Testis (tissue), 3 donors: ENCODE measurements around the gene CTDSPL. TPM values are rescaled to one million over a fixed set of nuclear protein-coding genes. Genes with fewer than 3 reads are reported as not detected.

ENCODE experiments used
- DNase-seq: peaks from one replicate; pipeline ENCODE4 v3.0.0-alpha.2; 2019
- H3K27ac ChIP-seq, 2 donors: fragments of 200-600 bp; sonication (generic); one replicate each; pipeline ENCODE4 v1.5.1; 2019
- H3K27me3 ChIP-seq: fragments of 200-600 bp; sonication (generic); one replicate; pipeline ENCODE4 v1.5.1; 2019
- H3K36me3 ChIP-seq: fragments of 200-600 bp; sonication (generic); one replicate; pipeline ENCODE4 v1.5.1; 2017; ENCODE audit warnings: low read depth; ENCODE audit errors: missing control alignments
- H3K4me1 ChIP-seq: fragments of 200-600 bp; sonication (generic); one replicate; pipeline ENCODE4 v1.5.1; 2019
- H3K4me3 ChIP-seq, 2 donors: fragments of 200-600 bp; sonication (generic); one replicate each; pipeline ENCODE4 v1.5.1; 2017 to 2019
- H3K9me3 ChIP-seq: fragments of 200-600 bp; sonication (generic); one replicate; pipeline ENCODE4 v1.5.1; 2017
- POLR2A ChIP-seq: fragments of 450-650 bp; IDR thresholded peaks from one replicate; pipeline ENCODE4 v1.6.1; 2017; ENCODE audit warnings: antibody characterized with exemption, mild to moderate bottlenecking, moderate library complexity
- WGBS, 2 donors: methylation state at CpG; one replicate each; pipeline ENCODE4 v1.1.5; 2018; 5-methylcytosine and 5-hydroxymethylcytosine counted together
- intact Hi-C: fragments of 100-400 bp; cut with DNase I; formaldehyde crosslinking; loops from one replicate; pipeline ENCODE4 v1.15.1; 2023; ENCODE audit warnings: low total_unique reads
- polyA plus RNA-seq: library from polyadenylated mRNA; stranded (reverse); fragments of 350-450 nt; fragmentation: Illumina TruSeq; extraction: RNeasy Lipid Tissue Mini Kit (QIAGEN cat#74804); gene quantifications from one replicate; pipeline ENCODE4 v1.2.3, GENCODE V29; 2014; ENCODE audit warnings: low read depth, low replicate concordance; ENCODE audit not compliant: insufficient read depth
- total RNA-seq, 2 donors: library from RNA; depleted of rRNA; stranded (reverse); fragments of >200 nt; gene quantifications; one replicate each; pipeline ENCODE4 v1.2.3, GENCODE V29; 2016
- TF ChIP-seq, protein P1 (sequence below), 3 experiments: fragments of 450-650 bp in 2 of 3; fragments of 200-600 bp in 1 of 3; sonication (generic) in 1 of 3; IDR thresholded peaks; one replicate each; pipeline ENCODE4 v1.5.1; 2016 to 2019; ENCODE audit warnings: antibody characterized with exemption in 3 of 3, mild to moderate bottlenecking in 2 of 3, moderate library complexity in 1 of 3

CTDSPL gene
- total and polyA plus RNA-seq, 3 donors from 2014 or later, result 24.4 to 43.0 (median 32.4) TPM

DNA sequence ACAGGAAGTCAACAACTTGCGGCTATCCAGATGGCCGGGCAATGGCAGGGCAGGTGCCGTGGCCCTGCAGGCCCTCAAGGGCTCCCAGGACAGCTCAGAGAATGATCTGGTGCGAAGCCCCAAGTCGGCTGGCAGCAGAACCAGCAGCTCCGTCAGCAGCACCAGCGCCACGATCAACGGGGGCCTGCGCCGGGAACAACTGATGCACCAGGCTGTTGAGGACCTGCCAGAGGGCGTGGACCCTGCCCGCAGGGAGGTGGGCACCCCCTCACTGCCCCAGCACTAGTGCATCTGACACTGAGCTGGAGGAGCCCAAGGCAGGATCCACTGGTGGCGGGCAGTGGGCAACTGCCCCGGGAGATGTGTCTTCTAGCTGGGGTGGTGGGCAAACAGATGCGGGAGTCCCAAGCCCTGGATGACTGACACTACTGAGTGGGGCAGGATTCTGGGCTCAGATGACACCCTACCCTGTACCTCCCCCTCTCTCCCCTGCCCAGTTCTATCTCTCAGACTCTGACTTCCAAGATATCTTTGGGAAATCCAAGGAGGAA is 144.8 kb downstream of the CTDSPL start:
- intact Hi-C loops, result loop anchor here (10.0 kb wide), 1 partner anchor 152 kb away; no protein-coding TSS in a partner anchor
- TF ChIP-seq POLR2A, result no peak
- TF ChIP-seq, protein P1, sequence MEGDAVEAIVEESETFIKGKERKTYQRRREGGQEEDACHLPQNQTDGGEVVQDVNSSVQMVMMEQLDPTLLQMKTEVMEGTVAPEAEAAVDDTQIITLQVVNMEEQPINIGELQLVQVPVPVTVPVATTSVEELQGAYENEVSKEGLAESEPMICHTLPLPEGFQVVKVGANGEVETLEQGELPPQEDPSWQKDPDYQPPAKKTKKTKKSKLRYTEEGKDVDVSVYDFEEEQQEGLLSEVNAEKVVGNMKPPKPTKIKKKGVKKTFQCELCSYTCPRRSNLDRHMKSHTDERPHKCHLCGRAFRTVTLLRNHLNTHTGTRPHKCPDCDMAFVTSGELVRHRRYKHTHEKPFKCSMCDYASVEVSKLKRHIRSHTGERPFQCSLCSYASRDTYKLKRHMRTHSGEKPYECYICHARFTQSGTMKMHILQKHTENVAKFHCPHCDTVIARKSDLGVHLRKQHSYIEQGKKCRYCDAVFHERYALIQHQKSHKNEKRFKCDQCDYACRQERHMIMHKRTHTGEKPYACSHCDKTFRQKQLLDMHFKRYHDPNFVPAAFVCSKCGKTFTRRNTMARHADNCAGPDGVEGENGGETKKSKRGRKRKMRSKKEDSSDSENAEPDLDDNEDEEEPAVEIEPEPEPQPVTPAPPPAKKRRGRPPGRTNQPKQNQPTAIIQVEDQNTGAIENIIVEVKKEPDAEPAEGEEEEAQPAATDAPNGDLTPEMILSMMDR (IDR thresholded peaks at IDR 0.05), result no peak
- Histone ChIP-seq H3K27ac (peak overlapping the region; percentile 75 to 78), H3K4me3 (no peak overlapping the region), H3K9me3 (no peaks in the 10 kb centered on the region), H3K36me3 (no peaks in the 10 kb centered on the region), H3K4me1 (peaks cover 37% of the 10 kb centered on the region), H3K27me3 (no peaks in the 10 kb centered on the region)
- 89% methylated on average over 9 of the region's 16 CpGs; no CpG with 5 or more reads in 1 of the 2 donors for WGBS, 2 donors
- DNase-seq, result no peak

DNA sequence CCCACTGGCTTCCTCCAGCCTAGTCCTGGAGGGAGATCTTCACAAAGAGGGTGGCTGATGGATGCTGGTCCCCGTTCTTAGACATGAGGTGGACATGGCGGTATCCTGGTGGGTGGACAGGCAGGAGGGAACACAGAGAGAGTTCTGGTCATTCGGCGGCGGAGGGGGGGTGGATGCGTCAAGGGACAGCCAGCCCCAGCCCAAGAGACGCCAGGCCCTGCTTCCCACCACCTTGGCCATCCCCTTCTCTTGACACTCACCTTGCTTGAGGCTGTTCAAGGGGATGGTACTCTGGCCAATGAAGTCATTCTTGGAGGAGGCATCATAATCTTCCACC is 146.0 kb downstream of the CTDSPL start:
- H3K36me3 ChIP-seq, result no peaks in the 10 kb centered on the region
- peaks cover 35% of the 10 kb centered on the region for H3K4me1 ChIP-seq
- H3K9me3 ChIP-seq, result no peaks in the 10 kb centered on the region
- intact Hi-C loops, result loop anchor here (10.0 kb wide), 1 partner anchor 153 kb away; no protein-coding TSS in a partner anchor
- no peak overlapping the region for H3K27ac ChIP-seq
- no peak overlapping the region for H3K4me3 ChIP-seq
- WGBS, 2 donors, result 93% methylated on average over 7 of the region's 7 CpGs; no CpG with 5 or more reads in 1 of the 2 donors
- DNase-seq, result no peak
- H3K27me3 ChIP-seq, result no peaks in the 10 kb centered on the region
- no peak for TF ChIP-seq POLR2A
- TF ChIP-seq, protein P1 (IDR thresholded peaks at IDR 0.05), result no peak

DNA sequence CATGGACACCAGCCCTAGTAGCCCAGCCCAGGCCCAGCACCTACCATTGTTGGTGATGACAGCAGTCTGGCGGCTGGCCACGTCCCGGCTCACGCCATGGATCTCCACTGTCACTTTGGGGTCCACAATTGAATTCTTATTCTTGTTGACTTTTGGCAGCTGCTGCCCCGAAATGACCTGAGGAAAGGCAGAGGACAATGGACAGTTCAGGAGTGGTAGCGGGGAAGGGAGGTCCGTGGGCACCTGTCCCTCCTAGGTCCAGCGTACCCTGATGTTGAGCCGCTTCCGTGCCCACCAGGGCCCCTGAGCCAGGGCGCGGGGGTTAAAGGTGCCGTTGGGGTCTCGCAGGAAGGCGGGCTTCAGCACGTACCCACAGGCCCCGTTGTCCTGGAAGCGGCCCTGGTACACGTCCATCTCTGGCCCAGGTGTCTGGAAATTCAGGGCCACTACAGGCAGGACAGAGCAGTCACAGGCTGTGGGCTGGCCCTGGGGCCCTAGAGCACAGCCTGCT is 146.6 kb downstream of the CTDSPL start:
- peak overlapping the region in 1 of 2 donors; percentile 7 for H3K27ac ChIP-seq
- TF ChIP-seq, protein P1 (IDR thresholded peaks at IDR 0.05), result no peak
- no peak for TF ChIP-seq POLR2A
- no peaks in the 10 kb centered on the region for H3K36me3 ChIP-seq
- no peaks in the 10 kb centered on the region for H3K27me3 ChIP-seq
- peaks cover 30% of the 10 kb centered on the region for H3K4me1 ChIP-seq
- no peak for DNase-seq
- intact Hi-C loops, result loop anchor here (10.0 kb wide), 1 partner anchor 153 kb away; no protein-coding TSS in a partner anchor
- H3K4me3 ChIP-seq, result no peak overlapping the region
- no peaks in the 10 kb centered on the region for H3K9me3 ChIP-seq
- WGBS, 2 donors, result 90 to 95% methylated on average over 2 to 19 of the region's 19 CpGs

DNA sequence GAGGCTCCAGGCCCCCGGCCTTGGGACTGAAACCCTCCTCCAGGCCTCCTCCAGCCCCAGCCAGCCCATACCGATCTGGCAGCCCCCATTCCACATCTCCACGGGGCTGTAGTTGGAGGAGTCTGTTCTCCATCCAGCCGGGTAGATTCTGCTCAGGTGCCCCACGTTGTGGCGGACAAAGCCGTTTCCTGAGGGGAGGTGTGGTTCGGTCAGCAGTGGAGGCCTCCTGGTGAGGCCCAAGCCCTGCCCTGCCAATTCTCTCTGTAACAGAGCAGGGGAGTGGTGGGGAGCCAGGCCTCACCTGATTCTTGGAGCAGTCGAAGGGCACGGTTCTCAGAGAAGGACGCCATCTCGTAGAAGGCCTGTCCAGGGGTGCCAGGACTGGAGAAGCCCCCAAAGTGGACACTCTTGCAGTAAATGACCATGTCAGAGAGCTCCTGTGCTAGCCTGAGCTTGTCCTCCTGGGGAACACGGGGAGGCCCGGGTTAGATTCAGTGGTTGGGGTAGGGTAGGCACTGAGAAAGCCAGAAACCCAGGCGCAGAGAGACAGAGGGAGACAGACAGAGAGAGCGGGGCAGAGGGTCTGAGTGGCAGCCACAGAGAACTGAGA is 147.4 kb downstream of the CTDSPL start:
- no peak for DNase-seq
- H3K4me1 ChIP-seq, result peaks cover 22% of the 10 kb centered on the region
- H3K36me3 ChIP-seq, result no peaks in the 10 kb centered on the region
- peak overlapping the region in 1 of 2 donors; percentile 7 for H3K27ac ChIP-seq
- no peaks in the 10 kb centered on the region for H3K27me3 ChIP-seq
- no peaks in the 10 kb centered on the region for H3K9me3 ChIP-seq
- WGBS, 2 donors, result 76 to 92% methylated on average over 8 to 16 of the region's 16 CpGs
- intact Hi-C loops, result loop anchor here (10.0 kb wide), 1 partner anchor 154 kb away; no protein-coding TSS in a partner anchor
- H3K4me3 ChIP-seq, result no peak overlapping the region
- no peak for TF ChIP-seq POLR2A
- TF ChIP-seq, protein P1 (IDR thresholded peaks at IDR 0.05), result no peak
